Measurements from ENCODE around the gene NFE2.

DNA sequence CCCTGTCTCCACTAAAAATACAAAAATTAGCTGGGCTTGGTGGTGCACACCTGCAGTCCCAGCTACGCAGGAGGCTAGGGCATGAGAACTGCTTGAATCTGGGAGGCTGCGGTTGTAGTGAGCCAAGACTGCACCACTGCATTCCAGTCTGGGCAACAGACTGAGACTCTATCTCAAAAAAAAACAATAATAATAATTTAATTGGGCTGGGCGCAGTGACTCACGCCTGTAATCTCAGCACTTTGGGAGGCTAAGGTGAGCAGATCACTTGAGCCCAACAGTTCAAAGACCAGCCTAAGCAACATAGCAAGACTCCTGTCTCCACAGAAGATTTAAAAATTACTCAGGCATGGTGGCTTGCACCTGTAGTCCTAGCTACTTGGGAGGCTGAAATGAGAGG, 47.6 kb downstream of the NFE2 start:
- no peak for TF ChIP-seq RNF2 (IDR thresholded peaks at IDR 0.05; ENCODE audit: borderline replicate concordance, low read depth, low read length, missing control alignments, poor library complexity, severe bottlenecking)
- TF ChIP-seq NANOG (IDR thresholded peaks at IDR 0.05; ENCODE audit: insufficient read depth, low read depth, low read length, poor library complexity, severe bottlenecking): no peak
- TF ChIP-seq JUN (IDR thresholded peaks at IDR 0.05; ENCODE audit: low read depth, low read length): no peak
- TF ChIP-seq RFX5 (IDR thresholded peaks at IDR 0.05; ENCODE audit: borderline replicate concordance, low read depth, low read length): no peak
- TF ChIP-seq, protein P1, sequence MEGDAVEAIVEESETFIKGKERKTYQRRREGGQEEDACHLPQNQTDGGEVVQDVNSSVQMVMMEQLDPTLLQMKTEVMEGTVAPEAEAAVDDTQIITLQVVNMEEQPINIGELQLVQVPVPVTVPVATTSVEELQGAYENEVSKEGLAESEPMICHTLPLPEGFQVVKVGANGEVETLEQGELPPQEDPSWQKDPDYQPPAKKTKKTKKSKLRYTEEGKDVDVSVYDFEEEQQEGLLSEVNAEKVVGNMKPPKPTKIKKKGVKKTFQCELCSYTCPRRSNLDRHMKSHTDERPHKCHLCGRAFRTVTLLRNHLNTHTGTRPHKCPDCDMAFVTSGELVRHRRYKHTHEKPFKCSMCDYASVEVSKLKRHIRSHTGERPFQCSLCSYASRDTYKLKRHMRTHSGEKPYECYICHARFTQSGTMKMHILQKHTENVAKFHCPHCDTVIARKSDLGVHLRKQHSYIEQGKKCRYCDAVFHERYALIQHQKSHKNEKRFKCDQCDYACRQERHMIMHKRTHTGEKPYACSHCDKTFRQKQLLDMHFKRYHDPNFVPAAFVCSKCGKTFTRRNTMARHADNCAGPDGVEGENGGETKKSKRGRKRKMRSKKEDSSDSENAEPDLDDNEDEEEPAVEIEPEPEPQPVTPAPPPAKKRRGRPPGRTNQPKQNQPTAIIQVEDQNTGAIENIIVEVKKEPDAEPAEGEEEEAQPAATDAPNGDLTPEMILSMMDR (IDR thresholded peaks at IDR 0.05; ENCODE audit: control extremely low read depth in 1 of 3, insufficient read depth in 1 of 3, low read depth in 1 of 3, low read length in 3 of 3): no peak
- TF ChIP-seq EZH2 (IDR thresholded peaks at IDR 0.05; ENCODE audit: low read depth, low read length, severe bottlenecking): no peak
- TF ChIP-seq TBP (IDR thresholded peaks at IDR 0.05; ENCODE audit: low read depth, low read length): no peak
- no peak for TF ChIP-seq POLR2A (IDR thresholded peaks at IDR 0.05; ENCODE audit: control extremely low read depth in 1 of 2, low read depth in 2 of 2, low read length in 2 of 2)
- no peak for TF ChIP-seq SP1 (IDR thresholded peaks at IDR 0.05; ENCODE audit: low read depth, low read length)
- TF ChIP-seq EGR1 (IDR thresholded peaks at IDR 0.05; ENCODE audit: borderline replicate concordance, low read depth, low read length): no peak
- no peak for TF ChIP-seq SP2 (IDR thresholded peaks at IDR 0.05; ENCODE audit: low read length)
- no peak for TF ChIP-seq TAF1 (IDR thresholded peaks at IDR 0.05; ENCODE audit: low read depth, low read length)
- TF ChIP-seq ZNF274 (IDR thresholded peaks at IDR 0.05; ENCODE audit: borderline replicate concordance, extremely low read depth, low read length): no peak
- TF ChIP-seq NRF1 (IDR thresholded peaks at IDR 0.05; ENCODE audit: low read depth, low read length): no peak

Data from H1 (cell line).